ENCODE results near the gene HEPN1.

Gene HEPN1

GRCh38 chr11:124884869-124885479, 34.1 kb upstream of the HEPN1 start:
- DNase-seq (ENCODE audit: low read depth in 2 of 2), result no peak

GRCh38 chr11:124886476-124886875, 32.6 kb upstream of the HEPN1 start:
- no peak for DNase-seq (ENCODE audit: low read depth in 2 of 2)

GRCh38 chr11:124886978-124887666, 31.9 kb upstream of the HEPN1 start:
- DNase-seq (ENCODE audit: low read depth in 2 of 2), result no peak

GRCh38 chr11:124887667-124888013, 31.4 kb upstream of the HEPN1 start:
- DNase-seq (ENCODE audit: low read depth in 2 of 2), result no peak

- no peak for DNase-seq (ENCODE audit: low read depth in 2 of 2)
Observed at GRCh38 chr11:124889191-124890091, 29.6 kb upstream of the HEPN1 start.

DNA sequence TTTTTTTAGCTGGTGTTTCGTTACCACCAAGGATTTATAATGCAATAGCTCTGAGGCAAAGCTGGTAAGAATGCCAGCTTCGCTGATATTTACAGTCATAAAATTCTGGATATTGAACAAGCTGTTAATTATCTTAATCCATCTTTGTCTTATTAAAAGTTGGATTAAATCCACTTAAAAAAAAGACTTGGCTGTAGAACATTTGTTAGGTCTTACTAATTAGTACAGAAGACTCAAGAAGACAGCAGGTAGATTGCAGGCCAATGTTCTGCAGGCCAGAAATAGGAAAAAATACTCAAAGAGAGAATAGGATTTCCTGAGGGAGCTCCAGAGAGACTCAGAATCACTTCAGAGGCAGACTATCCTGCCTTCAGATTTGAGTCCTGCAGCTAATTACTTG, 28.9 kb upstream of the HEPN1 start:
- no peak for DNase-seq (ENCODE audit: low read depth in 2 of 2)

GRCh38 chr11:124890683-124891372, 28.2 kb upstream of the HEPN1 start:
- no peak for DNase-seq (ENCODE audit: low read depth in 2 of 2)

- no peak for DNase-seq (ENCODE audit: low read depth in 2 of 2)
Observed at GRCh38 chr11:124891373-124891861, 27.6 kb upstream of the HEPN1 start.

DNA sequence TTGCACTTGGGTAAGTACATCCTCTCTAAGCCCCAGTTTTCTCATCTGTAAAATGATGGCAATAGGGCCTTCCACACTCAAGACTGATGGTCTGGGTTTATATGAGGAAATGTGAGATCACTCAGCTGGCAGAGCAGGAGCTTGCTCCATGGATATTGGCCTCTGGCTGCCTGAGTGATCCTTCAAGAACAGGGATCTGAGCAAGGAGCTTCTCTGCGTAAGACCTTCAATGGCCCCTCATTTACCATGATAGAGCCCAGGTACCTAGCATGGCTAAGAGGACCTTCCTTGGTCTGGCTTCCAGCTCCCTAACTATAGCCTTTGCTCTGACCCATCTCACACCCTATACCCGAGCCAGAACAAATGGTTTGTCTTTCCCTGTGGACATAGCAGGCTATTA, 26.9 kb upstream of the HEPN1 start:
- DNase-seq (ENCODE audit: low read depth in 2 of 2), result no peak

- DNase-seq (ENCODE audit: low read depth in 2 of 2), result no peak
Observed at GRCh38 chr11:124892750-124893454, 26.1 kb upstream of the HEPN1 start.

GRCh38 chr11:124893781-124894401, 25.2 kb upstream of the HEPN1 start:
- DNase-seq (ENCODE audit: low read depth in 2 of 2), result no peak

- DNase-seq (ENCODE audit: low read depth in 2 of 2), result no peak
Observed at GRCh38 chr11:124894606-124895430, 24.2 kb upstream of the HEPN1 start.

DNA sequence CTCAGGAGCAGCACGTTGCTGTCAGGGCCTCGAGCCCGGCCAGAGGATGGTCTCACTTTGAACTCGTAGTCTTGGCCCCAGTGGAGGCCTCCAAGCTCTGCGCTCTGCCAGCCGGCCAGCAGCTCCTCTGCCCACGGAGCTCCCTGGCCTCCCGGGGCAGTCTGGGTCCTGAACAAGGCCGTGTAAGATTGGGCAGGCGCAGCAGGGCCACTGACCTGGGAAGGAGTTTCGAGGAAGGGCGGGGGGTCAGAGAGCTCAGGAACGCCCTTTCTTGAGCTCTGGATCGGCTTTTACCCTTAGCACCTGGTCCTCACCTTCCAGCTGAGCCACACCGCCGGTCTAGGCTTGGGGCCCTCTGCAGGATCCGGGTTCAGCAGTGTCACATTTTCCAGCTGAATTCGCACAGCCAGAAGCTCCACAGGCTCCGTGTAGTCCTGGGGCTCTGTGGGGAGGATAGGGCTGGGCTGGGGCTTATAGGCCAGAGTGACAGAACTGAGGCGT, 23.5 kb upstream of the HEPN1 start:
- no peak for DNase-seq (ENCODE audit: low read depth in 2 of 2)

- DNase-seq (ENCODE audit: low read depth in 2 of 2), result no peak
Observed at GRCh38 chr11:124896071-124896750, 22.8 kb upstream of the HEPN1 start.

GRCh38 chr11:124896821-124897391, 22.1 kb upstream of the HEPN1 start:
- no peak for DNase-seq (ENCODE audit: low read depth in 2 of 2)

- DNase-seq (ENCODE audit: low read depth in 2 of 2), result no peak
Observed at GRCh38 chr11:124897674-124898262, 21.3 kb upstream of the HEPN1 start, which contains the start of gene ROBO4. TSS of gene ROBO4 (minus strand) at chr11:124897865. CDS start at chr11:124897795, 70 bp downstream.

DNA sequence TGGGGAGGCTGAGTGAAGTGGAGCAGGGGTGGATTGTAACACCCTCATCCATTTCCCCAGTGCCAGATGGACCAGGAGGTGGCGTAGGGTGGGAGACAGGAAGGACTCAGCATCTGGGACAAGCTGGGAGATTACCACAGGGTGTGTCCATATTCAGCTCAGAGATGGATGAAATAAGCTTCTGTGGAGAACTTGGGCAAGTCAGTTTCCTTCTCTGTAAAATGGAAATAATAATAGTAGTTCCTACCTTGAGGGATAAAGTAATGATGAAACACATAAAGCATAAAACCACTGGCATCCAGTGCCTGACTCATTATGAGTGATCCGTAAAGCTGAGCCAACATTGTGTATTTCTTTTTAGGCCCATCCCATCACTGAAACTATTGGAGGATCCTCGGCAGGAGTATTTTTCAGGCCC, 20.8 kb upstream of the HEPN1 start:
- DNase-seq (ENCODE audit: low read depth in 2 of 2), result no peak

- DNase-seq (ENCODE audit: low read depth in 2 of 2), result no peak
Observed at GRCh38 chr11:124898711-124899110, 20.3 kb upstream of the HEPN1 start.

Data from stimulated activated CD4-positive, alpha-beta T cell treated with anti-CD3 and anti-CD28 coated beads, Interleukin-1b, Interleukin-23, amount 100 ng/mL, for 1 hour (primary cell).